ENCODE data around the gene RALBP1.

Gene RALBP1

GRCh38 chr18:9437021-9437437 is 38.3 kb upstream of the RALBP1 start:
- no peak overlapping the region for H3K4me3 ChIP-seq (replicated peaks; ENCODE audit: low read depth, low read length)
- H3K27me3 ChIP-seq (replicated peaks; ENCODE audit: control insufficient read depth, insufficient read depth, low read length), result no peaks in the 10 kb centered on the region
- no peak for TF ChIP-seq CTCF (IDR thresholded peaks at IDR 0.05; ENCODE audit: insufficient read depth, low read length, poor library complexity, severe bottlenecking)
- no peak for DNase-seq (ENCODE audit: extremely low read depth, insufficient read length)
- H3K36me3 ChIP-seq (ENCODE audit: control insufficient read depth, insufficient read depth, low read length), result no peaks in the 10 kb centered on the region

DNA sequence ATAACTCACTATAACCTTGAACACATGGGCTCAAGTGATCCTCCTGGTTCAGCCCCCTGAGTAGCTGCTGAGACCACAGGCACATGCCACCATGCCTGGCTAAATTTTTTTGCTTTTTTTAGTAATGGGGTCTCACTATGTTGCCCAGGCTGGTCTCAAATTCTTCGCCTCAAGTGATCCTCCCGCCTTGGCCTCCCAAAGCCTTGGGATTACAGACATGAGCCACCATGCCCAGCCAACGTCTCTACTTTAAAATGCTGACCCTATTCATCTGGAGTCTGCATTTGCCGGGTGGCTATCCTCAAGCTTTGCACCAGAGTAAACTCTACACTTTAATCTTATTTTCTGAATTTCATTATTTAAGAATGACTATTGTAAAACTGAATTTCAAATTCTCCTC is 37.6 kb upstream of the RALBP1 start:
- no peak for TF ChIP-seq CTCF (IDR thresholded peaks at IDR 0.05; ENCODE audit: insufficient read depth, low read length, poor library complexity, severe bottlenecking)
- H3K4me3 ChIP-seq (replicated peaks; ENCODE audit: low read depth, low read length), result no peak overlapping the region
- H3K27me3 ChIP-seq (replicated peaks; ENCODE audit: control insufficient read depth, insufficient read depth, low read length), result no peaks in the 10 kb centered on the region
- DNase-seq (ENCODE audit: extremely low read depth, insufficient read length), result no peak
- no peaks in the 10 kb centered on the region for H3K36me3 ChIP-seq (ENCODE audit: control insufficient read depth, insufficient read depth, low read length)

- DNase-seq (ENCODE audit: extremely low read depth, insufficient read length), result no peak
- no peaks in the 10 kb centered on the region for H3K27me3 ChIP-seq (replicated peaks; ENCODE audit: control insufficient read depth, insufficient read depth, low read length)
- TF ChIP-seq CTCF (IDR thresholded peaks at IDR 0.05; ENCODE audit: insufficient read depth, low read length, poor library complexity, severe bottlenecking), result no peak
- peak overlapping the region; percentile 38; the same call in 1 of the 2 replicates for H3K4me3 ChIP-seq (replicated peaks; ENCODE audit: low read depth, low read length)
- H3K36me3 ChIP-seq (ENCODE audit: control insufficient read depth, insufficient read depth, low read length), result no peaks in the 10 kb centered on the region
Measured at GRCh38 chr18:9441061-9441460, 34.3 kb upstream of the RALBP1 start.

DNA sequence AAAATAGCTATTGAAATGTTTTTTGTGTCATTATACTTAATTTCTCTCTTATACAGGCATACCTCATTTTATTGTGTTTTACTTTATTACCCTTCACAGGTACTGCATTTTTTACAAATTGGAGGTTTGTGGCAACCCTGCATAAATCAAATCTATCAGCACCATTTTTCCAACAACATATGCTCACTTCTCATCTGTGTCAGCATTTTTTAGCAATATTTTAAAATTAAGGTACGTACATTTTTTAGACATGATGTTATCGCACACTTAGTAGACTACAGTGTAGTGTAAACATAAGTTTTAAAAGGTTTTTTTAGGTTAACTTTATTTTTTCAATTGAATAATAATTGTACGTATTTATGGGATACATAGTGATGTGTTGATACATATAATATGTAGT is 30.8 kb upstream of the RALBP1 start:
- Histone ChIP-seq H3K36me3 (ENCODE audit: control insufficient read depth, insufficient read depth, low read length) (no peaks in the 10 kb centered on the region), H3K4me3 (replicated peaks; ENCODE audit: low read depth, low read length) (no peak overlapping the region), H3K27me3 (replicated peaks; ENCODE audit: control insufficient read depth, insufficient read depth, low read length) (no peaks in the 10 kb centered on the region)
- no peak for DNase-seq (ENCODE audit: extremely low read depth, insufficient read length)
- TF ChIP-seq CTCF (IDR thresholded peaks at IDR 0.05; ENCODE audit: insufficient read depth, low read length, poor library complexity, severe bottlenecking), result no peak

- no peak for DNase-seq (ENCODE audit: extremely low read depth, insufficient read length)
- no peak for TF ChIP-seq CTCF (IDR thresholded peaks at IDR 0.05; ENCODE audit: insufficient read depth, low read length, poor library complexity, severe bottlenecking)
- Histone ChIP-seq H3K27me3 (replicated peaks; ENCODE audit: control insufficient read depth, insufficient read depth, low read length) (no peaks in the 10 kb centered on the region), H3K36me3 (ENCODE audit: control insufficient read depth, insufficient read depth, low read length) (no peaks in the 10 kb centered on the region), H3K4me3 (replicated peaks; ENCODE audit: low read depth, low read length) (no peak overlapping the region)
Measured at GRCh38 chr18:9446839-9447238, 28.5 kb upstream of the RALBP1 start.

DNA sequence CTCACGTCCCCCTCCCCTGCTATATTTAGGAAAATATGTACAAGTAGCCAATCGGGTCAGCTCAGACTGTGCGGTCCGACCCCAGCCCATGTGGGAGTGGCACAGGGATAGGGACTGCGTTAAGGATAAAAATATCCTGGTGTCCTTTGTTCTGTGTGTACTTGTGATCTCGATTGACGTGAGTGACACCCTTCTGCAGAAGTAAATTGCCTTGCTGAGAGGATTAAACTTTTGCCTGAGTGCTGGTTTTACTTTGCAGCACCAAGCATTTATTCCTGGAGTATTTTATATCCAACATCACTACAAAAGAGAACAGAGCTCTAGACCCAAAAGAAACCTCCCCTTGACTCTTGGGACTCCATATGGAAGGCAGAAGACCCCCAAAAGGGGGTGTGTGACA is 28.0 kb upstream of the RALBP1 start:
- no peaks in the 10 kb centered on the region for H3K27me3 ChIP-seq (replicated peaks; ENCODE audit: control insufficient read depth, insufficient read depth, low read length)
- TF ChIP-seq CTCF (IDR thresholded peaks at IDR 0.05; ENCODE audit: insufficient read depth, low read length, poor library complexity, severe bottlenecking), result no peak
- no peaks in the 10 kb centered on the region for H3K36me3 ChIP-seq (ENCODE audit: control insufficient read depth, insufficient read depth, low read length)
- H3K4me3 ChIP-seq (replicated peaks; ENCODE audit: low read depth, low read length), result no peak overlapping the region
- no peak for DNase-seq (ENCODE audit: extremely low read depth, insufficient read length)
